ENCODE measurements around the gene ARMC2.

GRCh38 chr6:108945681-108946159 lies 97.5 kb downstream of the ARMC2 start:
- TF ChIP-seq CTCF (IDR thresholded peaks at IDR 0.05 in 8 of 11, conservative IDR thresholded peaks at IDR 0.05 in 3 of 11) (no peak), POLR2AphosphoS5 (IDR thresholded peaks at IDR 0.05) (peak; percentile 65 to 89 (median 71)), POLR2A (IDR thresholded peaks at IDR 0.05) (no peak)
